SIG-M5 treated with dmso at 0.1 percent for 504 hours (cell line): Measurements from ENCODE around the gene ZNF92.
"Not testable (repeated sequence)": the region's sequence is repeated elsewhere in the genome, so short reads cannot be mapped to it uniquely, and the experiment has no call there.

Experiments
- DNase-seq: peaks from one replicate; lab custom pipeline; 2025; ENCODE audit not compliant: unreplicated experiment; lab: John Stamatoyannopoulos, UW

Gene ZNF92

GRCh38 chr7:65423286-65423685 lies 49.6 kb downstream of the ZNF92 start:
- DNase-seq: not testable (repeated sequence)

- no peak for DNase-seq
Measured at GRCh38 chr7:65429642-65430343, 56.1 kb downstream of the ZNF92 start.

GRCh38 chr7:65430344-65431186 lies 56.9 kb downstream of the ZNF92 start:
- DNase-seq: no peak

GRCh38 chr7:65434307-65434706 lies 60.7 kb downstream of the ZNF92 start:
- DNase-seq: no peak

GRCh38 chr7:65436163-65436562 lies 62.5 kb downstream of the ZNF92 start:
- no peak for DNase-seq

GRCh38 chr7:65438598-65438997 lies 64.9 kb downstream of the ZNF92 start:
- DNase-seq: no peak

GRCh38 chr7:65441010-65441409 lies 67.4 kb downstream of the ZNF92 start:
- DNase-seq: no peak

GRCh38 chr7:65444205-65444842 lies 70.7 kb downstream of the ZNF92 start:
- no peak for DNase-seq

- no peak for DNase-seq
Measured at GRCh38 chr7:65444899-65445823, 71.5 kb downstream of the ZNF92 start.

GRCh38 chr7:65447041-65447440 lies 73.4 kb downstream of the ZNF92 start:
- not testable (repeated sequence) for DNase-seq

- no peak for DNase-seq
Measured at GRCh38 chr7:65448816-65449504, 75.3 kb downstream of the ZNF92 start.

- DNase-seq: no peak
Measured at GRCh38 chr7:65449505-65449852, 75.8 kb downstream of the ZNF92 start.
